Urothelium cell line (cell line): ENCODE data around the gene DYNC2I2.
"Not testable (repeated sequence)": the region's sequence is repeated elsewhere in the genome, so short reads cannot be mapped to it uniquely, and the experiment has no call there.

Source experiments
- DNase-seq: peaks from one replicate; pipeline ENCODE4 v3.0.0; 2011; ENCODE audit warnings: low spot score, mixed read lengths
- FAIRE-seq: peaks from 2 replicates; lab custom pipeline; 2011; peaks lifted over from hg19 to GRCh38; lab: Jason Lieb, UNC

DYNC2I2 gene

DNA sequence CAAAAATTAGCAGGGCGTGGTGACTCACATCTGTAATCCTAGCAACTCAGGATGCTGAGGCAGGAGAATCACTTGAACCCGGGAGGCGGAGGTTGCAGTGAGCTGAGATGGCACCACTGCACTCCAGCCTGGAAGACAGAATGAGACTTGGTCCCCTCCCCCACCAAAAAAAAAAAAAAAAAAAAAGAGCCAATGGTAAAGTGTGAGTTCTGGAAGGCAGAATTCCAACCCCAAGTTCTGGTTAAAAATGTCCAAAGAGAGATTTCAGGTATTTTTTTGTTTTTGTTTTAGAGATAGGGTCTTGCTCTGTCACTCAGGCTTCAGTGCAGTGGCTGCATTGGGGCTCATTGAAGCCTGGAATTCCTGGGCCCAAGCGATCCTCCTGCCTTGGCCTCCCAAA lies 30.8 kb upstream of the DYNC2I2 start:
- DNase-seq, result no peak
- no peak for FAIRE-seq

GRCh38 chr9:128685636-128686489 lies 29.2 kb upstream of the DYNC2I2 start:
- FAIRE-seq, result no peak
- no peak for DNase-seq

GRCh38 chr9:128684325-128685199 lies 27.9 kb upstream of the DYNC2I2 start:
- DNase-seq (peak; percentile 82), FAIRE-seq (no peak)

DNA sequence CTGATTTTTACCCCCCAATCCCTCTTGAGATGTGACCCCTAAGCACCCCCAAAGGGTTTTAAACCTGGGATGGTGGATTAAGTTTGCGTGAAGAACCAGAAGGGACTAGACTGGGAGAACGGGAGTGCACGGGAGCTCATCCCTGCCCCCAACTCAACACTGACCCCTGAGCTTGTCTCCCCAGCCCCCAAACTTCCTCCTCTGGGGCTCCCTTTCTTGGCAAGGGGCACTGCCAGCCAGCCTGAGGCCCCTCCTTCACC lies 27.3 kb upstream of the DYNC2I2 start:
- FAIRE-seq (no peak), DNase-seq (no peak)

DNA sequence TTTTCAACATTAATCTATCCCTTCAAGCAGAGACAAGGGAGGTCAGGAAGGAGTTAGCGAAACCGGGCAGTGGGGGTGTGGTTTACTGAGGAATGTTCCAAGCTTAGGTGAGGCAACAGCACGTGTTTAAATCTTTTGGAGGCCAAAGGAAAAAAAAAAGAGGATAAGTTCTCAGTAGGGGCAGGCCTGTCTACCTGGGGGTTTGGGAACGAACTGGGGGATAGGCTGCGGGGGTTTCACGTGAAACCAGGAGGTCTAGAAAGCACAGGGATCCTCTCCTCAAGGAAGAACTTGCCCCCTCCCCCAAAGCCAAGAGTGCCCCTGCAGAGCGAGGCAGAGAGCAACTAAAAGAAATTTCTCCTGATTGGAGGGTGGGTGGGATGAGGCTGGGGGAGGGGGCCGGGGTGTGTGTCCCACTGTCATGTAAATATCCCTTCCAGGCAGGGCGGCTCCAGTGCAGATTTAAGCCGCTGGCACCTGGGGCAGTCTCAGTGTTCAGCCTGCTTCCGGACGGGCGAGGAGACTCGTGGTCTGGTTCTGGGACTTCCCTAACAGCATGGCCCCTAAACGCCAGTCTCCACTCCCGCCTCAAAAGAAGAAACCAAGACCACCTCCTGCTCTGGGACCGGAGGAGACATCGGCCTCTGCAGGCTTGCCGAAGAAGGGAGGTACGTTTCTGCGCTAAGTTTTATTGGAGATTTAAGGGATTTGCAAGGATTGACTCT lies 26.9 kb upstream of the DYNC2I2 start:
- no peak for FAIRE-seq
- peak; percentile 55 for DNase-seq

GRCh38 chr9:128677794-128678193 lies 21.1 kb upstream of the DYNC2I2 start:
- no peak for DNase-seq
- FAIRE-seq, result no peak

DNA sequence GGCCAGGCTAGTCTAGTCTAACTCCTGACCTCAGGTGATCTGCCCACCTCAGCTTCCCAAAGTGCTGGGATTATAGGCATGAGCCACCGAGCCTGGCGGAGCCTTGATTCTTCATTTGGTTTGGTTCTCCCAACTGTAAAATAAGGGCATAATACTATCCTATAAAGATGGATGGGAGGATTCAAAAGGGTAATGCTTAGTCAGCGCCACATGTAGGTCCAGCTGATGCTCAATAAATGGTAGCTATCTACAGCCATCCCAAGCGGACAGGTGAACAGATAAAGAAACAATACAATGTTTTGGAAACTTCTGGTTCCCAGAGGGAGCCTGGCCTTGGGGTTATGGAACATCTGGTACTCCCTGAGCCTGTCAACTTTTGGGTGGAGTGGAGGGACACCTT lies 18.7 kb upstream of the DYNC2I2 start:
- FAIRE-seq, result no peak
- DNase-seq, result no peak

DNA sequence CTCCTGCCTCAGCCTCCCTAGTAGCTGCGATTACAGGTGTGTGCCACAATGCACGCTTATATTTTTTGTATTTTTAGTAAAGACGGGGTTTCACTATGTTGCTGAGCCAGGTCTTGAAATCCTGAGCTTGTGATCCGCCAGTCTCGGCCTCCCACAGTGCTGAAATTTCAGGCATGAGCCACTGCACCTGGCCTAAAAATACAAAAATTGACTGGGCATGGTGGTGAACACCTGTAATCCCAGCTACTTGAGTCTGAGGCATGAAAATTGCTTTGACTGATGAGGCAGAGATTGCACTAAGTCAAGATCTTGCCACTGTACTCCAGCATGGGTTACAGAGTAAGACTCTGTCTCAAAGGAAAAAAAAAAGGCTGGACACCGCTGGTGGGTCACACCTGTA lies 13.1 kb upstream of the DYNC2I2 start:
- no peak for FAIRE-seq
- DNase-seq, result no peak

GRCh38 chr9:128666481-128666941 lies 9.9 kb upstream of the DYNC2I2 start:
- FAIRE-seq, result not testable (repeated sequence)

GRCh38 chr9:128657796-128658195 lies 1.1 kb upstream of the DYNC2I2 start:
- DNase-seq, result no peak
- FAIRE-seq, result no peak

More at GRCh38 chr9:128666481-128666941, 9.9 kb upstream of the DYNC2I2 start:
- DNase-seq, result not testable (repeated sequence)

GRCh38 chr9:128657344-128657704 lies 677 bp upstream of the DYNC2I2 start:
- FAIRE-seq (no peak), DNase-seq (no peak)

DNA sequence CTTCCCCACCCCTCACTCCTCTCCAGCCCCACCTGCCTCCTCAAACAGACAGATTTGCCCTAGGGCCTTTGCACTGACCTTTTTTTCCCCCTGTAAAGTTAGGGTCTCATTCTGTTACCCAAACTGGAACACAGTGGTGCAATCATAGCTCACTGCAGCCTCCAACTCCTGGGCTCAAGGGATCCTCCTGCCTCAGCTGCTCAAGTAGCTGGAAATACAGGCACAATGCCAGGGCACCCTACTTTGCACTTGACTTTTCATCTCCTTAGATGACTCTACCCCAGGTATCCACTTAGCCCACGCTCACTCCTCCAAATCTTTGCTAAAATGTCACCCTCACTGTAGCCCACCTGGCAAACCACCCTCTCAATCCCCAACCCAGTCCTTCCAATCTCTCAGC lies 2.2 kb downstream of the DYNC2I2 start:
- FAIRE-seq (no peak), DNase-seq (no peak)

DNA sequence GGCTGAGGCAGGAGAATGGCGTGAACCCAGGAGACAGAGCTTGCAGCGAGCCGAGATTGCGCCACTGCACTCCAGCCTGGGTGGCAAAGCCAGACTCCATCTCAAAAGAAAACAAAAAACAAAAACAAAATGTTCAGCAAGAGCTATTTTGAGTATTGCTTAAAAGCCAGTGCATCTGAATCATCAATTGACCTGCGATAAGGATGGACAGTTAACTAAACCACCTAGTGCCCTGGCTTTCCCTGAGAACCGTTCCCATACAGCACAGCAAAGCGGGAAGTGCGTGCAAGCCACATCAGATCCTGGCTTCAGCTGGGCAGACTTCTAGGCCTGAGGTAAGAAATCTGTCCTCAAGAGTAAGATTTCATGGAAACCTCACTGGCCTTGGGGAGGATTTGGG lies 2.7 kb downstream of the DYNC2I2 start:
- no peak for FAIRE-seq

DNA sequence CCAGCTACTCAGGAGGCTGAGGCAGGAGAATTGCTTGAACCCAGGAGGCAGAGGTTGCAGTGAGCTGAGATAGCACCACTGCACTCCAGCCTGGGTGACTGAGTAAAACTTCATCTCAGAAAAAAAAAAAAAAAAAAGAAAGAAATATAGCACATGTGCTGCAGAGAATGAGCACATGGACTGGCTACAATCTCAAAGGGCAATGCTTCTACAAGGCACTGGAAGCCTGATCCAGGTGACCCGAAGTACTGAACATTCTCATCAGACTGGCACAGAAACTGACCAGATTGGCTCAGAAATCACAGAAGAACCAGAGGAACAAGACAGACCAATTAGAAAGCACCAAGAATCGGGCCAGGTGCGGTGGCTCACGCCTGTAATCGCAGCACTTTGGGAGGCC lies 4.8 kb downstream of the DYNC2I2 start:
- FAIRE-seq, result no peak

More for the DNA sequence above, 2.7 kb downstream of the DYNC2I2 start:
- DNase-seq, result no peak

GRCh38 chr9:128648206-128648605 lies 8.4 kb downstream of the DYNC2I2 start:
- FAIRE-seq, DNase-seq: not testable (repeated sequence)

More for the DNA sequence above, 4.8 kb downstream of the DYNC2I2 start:
- DNase-seq, result no peak

GRCh38 chr9:128643519-128644300 lies 12.9 kb downstream of the DYNC2I2 start:
- DNase-seq, result no peak
- no peak for FAIRE-seq

- DNase-seq (no peak), FAIRE-seq (no peak)
These were observed 13.9 kb downstream of the DYNC2I2 start for GRCh38 chr9:128642675-128643245.

- FAIRE-seq (no peak), DNase-seq (no peak)
These were observed 16.0 kb downstream of the DYNC2I2 start for GRCh38 chr9:128640603-128641002.

GRCh38 chr9:128638580-128638979 lies 18.1 kb downstream of the DYNC2I2 start:
- FAIRE-seq, result no peak
- DNase-seq, result no peak

DNA sequence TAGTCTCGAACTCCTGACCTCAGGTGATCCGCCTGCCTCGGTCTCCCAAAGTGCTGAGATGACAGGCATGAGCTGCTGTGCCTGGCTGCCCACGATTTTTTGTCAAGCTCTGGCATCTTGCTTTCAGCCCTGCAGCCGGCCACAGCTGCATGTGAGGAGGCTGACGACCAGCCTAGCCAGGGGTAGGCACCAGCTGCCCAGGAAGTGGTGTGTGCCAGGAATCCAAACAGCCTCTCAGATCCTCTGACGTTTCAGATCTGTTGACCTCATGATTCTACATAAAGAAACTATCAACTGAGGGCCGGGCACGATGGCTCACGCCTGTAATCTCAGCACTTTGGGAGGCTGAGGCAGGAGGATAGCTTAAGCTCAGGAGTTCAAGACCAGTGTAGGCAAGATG lies 19.0 kb downstream of the DYNC2I2 start:
- DNase-seq (no peak), FAIRE-seq (no peak)
